NCI-H345 treated with DMSO at 0.1 percent for 48 hours (cell line): ENCODE data around the gene NOX3.
"Not testable (repeated sequence)": the region's sequence is repeated elsewhere in the genome, so short reads cannot be mapped to it uniquely, and the experiment has no call there.

Source experiments
- DNase-seq: peaks from one replicate; lab custom pipeline; 2025; ENCODE audit not compliant: unreplicated experiment; lab: John Stamatoyannopoulos, UW

The NOX3 gene, protein sequence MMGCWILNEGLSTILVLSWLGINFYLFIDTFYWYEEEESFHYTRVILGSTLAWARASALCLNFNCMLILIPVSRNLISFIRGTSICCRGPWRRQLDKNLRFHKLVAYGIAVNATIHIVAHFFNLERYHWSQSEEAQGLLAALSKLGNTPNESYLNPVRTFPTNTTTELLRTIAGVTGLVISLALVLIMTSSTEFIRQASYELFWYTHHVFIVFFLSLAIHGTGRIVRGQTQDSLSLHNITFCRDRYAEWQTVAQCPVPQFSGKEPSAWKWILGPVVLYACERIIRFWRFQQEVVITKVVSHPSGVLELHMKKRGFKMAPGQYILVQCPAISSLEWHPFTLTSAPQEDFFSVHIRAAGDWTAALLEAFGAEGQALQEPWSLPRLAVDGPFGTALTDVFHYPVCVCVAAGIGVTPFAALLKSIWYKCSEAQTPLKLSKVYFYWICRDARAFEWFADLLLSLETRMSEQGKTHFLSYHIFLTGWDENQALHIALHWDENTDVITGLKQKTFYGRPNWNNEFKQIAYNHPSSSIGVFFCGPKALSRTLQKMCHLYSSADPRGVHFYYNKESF

DNA sequence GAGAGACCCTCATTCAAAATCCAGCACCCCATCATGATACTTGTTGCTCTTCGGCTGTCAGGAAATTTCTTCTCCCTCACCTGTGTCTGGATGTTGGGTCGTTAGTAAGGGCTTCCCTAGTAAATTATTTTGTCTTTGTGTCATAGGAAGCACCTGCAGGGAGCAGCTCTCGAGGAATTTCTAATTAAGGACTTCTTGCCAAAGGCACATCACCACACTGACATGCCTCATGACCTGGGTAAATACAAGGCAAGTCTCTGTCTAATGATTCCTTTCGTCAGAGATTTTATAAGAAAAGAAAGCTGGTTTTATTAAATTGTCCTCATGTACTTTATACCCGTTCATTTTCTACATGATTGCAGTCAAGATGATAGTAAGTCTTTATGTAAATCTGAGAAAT lies at the start of gene NOX3:
TSS of gene NOX3 (minus strand) at position 74 of the 400 bp plus-strand sequence. CDS start at position 35, 39 bp downstream.
- no peak for DNase-seq

DNA sequence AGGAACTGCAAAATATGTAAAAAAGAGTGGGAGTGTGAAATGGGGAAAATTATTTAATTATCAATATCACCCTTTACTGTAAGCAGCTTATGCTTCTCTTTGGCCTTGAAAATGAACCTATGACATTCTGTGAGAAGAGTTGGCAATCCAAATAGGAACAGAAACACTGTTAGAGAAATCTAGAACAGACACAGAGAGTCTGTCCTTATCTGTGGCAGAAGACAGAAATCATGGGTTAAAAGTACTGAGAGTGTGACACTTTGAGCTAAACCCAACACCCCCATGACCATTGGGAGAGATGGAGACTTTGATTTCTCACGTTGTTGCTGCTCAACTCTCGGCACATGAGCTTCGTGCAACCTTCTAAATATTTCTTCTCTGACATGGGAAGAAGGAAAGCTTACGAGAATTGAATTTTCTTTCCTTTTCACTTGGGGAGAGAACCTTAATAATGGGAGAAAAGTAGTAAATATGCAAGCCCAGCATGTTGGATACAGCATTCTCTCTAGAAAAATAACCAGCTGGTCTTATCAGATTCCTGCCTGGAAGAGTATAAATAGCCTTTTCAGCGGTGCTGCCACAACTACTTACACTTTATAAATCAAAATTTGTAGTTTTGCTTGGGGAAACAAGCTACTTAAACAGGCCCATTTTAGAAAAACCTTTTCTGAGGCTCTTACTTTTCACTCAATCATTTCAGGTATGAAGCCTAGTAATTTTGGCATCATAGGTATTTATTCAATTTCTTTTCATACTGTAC lies 49.4 kb upstream of the NOX3 start:
- no peak for DNase-seq

DNA sequence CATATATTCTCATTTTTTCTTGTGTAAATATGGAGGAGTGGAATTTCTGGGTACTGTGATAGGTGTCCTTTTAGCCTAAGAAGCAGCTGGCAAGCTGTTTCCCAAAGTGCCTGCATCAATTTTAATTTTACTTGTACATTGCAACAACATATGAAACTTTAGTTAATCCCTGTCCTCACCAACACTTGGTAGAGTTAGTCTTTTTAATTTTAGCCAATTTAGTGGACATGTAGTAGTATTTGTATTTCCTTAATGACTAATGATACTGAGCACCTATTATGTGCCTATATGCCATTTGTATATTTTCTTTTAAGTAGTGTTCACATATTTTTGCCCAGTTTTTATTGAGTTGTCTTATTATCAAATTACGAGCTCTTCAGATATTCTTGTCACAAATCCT lies 46.8 kb upstream of the NOX3 start:
- DNase-seq: no peak

DNA sequence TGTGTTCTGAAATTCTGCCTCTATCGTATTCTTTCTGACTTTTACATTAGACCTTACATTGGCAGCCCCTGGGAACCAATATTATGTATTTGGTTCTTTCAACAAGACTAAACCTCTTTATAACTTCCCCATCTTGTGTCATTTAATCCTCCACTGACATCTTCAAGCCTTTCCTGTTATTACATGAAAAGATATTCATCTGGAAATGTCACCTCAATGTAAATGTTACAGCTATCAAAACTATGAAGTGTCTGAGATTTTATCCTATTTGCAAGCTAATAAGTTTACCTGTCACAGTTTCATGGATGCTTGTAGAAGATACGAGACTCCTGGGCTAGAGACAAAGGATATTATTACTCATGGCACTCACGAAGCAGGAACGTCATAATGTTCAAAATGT lies 43.9 kb upstream of the NOX3 start:
- no peak for DNase-seq

DNA sequence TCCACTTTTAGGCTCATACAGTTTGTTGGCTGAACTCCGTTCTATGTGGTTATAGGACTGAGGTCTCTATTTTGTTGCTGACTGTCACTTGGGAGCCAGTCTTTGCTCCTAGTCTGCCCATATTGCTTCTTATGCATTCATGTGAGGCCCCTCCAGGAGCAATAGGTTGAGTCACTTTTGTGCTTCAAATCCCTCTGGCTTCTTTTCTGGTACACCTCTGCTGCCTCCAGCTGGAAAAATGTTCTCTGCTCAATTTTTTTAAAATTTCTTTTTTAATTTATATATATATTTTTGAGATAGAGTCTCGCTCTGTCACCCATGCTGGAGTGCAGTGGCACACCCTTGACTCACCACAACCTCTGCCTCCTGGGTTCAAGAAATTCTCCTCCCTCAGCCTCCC lies 42.7 kb upstream of the NOX3 start:
- no peak for DNase-seq

DNA sequence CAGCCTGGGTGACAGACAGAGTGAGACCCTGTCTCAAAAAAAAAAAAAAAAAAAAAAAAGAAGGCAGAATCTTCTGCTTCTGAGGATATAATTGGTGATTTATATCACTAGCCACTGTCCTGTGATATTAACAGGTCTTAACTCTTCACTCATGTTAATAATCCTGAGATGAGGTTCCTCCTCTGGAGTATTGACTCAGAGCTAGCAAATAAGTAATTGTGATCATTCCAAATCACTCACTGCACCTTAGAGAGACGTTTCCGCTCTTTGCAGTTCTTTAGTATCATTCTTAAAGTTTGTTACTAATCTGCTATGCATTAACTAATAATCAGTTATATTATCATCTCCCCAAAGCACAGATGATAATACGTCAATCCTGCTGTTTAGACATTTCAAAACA lies 41.6 kb upstream of the NOX3 start:
- no peak for DNase-seq

DNA sequence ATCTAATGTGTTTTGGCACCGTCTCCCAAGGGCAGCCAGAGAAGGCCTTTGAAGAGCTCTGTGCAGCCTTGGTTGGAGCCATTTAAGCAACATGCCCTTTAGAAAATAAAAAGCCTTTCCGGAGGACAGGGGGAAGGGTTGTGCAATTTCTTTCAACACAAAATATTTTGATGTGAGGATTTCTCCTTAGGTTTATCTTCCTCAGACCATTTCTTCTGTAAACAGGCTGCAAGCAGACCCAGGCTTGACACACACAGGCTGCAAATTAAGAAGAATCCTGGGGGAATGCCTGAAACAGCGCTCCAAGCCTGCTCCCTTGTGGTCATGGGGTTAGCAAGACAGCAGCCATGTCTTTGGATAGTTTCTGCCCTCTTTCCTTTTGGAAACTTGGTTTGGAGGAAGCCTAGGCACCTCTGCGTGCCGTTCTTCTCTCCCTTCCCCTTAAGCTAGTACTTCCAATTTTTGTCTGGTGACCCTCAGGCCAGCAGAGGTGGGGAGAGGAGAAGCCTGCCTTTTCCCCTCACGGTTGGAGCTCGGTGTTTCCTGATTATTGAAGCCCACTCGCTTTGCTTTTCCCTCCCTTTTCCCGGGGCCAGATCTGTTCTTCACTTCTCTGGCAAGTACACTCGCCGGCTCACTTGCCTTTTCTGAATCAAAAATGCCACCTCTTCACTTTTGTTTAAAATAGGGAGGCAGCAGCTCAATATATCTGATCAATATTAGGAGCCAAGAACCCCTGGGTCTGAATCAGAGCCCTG lies 39.6 kb upstream of the NOX3 start:
- no peak for DNase-seq

DNA sequence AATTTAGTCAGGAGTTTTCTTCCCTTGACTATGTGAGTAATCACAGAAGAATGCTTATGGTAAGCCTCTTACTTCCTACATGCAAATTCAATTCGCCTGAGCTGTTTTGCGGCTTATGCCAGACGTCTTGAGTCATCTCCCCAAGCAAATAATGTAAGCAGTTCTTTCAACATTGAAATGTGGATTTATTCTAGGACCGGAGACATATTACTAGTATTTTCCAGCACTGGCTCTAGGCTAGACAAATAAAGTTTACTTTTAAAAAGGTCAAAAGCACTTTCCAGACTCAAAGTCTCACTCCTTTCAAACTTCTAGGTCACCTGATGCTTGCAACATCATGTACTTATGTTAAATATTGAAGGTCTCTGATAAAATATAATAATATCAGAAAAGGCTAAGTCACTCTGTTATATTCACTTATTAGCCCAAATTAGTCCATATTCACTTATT lies 38.1 kb upstream of the NOX3 start:
- DNase-seq: no peak

DNA sequence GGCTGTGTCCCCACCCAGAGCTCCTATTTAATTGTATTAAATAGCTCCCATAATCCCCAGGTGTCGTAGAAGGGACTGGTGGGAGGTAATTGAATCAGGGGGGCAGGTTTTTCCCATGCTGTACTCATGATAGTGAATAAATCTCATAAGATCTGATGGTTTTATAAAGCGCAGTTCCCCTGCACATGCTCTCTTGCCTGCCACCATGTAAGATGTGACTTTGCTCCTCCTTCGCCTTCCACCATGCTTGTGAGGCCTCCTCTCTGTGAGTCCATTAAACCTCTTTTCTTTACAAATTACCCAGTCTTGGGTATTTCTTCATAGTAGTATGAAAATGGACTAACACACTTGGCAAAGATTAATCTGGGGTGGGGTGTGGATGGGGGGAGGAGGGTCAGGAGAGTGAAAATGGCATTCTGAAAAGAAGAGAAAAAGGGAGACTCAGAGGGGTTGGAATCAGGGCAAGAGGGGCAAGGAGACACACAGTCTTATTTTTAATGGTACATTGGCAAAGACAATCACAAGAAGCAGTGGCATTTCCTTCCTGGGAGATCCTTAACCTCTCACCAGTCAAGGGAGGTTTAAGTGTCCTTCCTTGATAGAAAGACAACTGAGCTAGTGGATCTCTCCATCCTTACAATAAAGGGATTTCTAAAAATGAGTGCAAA lies 37.5 kb upstream of the NOX3 start:
- DNase-seq: no peak

DNA sequence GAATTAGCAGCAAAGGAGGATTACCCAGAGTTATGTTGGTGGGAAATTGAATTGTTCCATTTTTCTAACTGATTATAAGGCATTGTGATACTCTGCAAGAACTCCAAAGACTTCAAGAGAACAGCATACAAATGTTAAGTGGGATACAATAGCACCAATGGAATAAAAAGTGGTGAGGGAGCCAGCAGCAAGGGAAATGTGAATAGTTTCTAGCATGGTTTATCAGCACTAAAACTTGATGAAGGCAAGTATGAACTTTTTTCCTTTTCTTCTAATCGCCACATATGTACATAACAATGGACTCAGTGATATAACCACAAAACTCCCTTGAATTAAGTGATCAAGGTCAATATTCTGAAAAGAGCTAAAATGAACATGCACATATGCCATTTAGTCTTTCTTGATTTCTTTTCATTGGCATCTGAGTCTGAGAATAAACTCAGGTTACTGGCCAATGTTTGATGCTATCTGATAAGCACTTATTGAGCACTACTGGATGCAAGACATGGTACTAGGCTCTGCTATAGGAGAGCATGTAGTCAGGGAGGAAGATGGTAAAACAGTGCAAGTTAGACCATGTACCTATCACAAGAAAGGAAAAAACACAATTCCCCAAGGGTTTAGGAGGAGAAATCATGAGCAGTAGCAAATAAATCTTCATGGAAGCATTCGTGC lies 36.6 kb upstream of the NOX3 start:
- no peak for DNase-seq

DNA sequence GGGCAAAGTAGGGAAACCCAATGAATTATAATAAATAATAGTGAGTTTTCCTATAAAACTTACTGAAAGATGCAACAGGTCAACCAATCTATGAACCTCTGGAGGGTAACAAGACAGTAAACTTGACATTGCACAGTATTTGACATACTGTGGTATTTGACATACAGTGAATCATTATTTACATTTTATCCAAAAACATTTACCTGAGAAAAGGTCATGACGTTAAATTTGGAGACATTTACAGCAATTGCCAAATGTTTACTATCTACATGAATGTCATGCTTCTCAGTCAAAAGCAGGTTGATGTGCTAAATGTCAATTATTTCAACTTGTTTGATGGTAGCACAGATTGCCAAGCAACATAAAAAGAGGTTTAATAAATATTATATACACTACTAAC lies 35.8 kb upstream of the NOX3 start:
- DNase-seq: no peak

DNA sequence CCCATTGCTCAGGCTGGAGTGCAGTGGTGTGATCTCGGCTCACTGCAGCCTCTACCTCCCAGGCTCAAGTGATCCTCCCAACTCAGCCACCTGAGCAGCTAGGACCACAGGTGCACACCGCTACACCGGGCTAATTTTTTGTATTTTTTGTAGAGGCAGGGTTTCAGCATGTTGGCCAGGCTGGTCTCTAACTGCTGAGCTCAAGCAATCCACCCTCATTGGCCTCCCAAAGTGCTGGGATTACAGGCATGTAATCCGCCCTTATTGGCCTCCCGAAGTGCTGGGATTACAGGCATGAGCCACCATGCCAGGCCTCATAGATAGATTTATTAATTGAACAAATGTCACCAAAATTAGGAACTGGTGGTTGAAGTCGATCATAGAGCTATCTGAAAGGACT lies 32.6 kb upstream of the NOX3 start:
- not testable (repeated sequence) for DNase-seq

DNA sequence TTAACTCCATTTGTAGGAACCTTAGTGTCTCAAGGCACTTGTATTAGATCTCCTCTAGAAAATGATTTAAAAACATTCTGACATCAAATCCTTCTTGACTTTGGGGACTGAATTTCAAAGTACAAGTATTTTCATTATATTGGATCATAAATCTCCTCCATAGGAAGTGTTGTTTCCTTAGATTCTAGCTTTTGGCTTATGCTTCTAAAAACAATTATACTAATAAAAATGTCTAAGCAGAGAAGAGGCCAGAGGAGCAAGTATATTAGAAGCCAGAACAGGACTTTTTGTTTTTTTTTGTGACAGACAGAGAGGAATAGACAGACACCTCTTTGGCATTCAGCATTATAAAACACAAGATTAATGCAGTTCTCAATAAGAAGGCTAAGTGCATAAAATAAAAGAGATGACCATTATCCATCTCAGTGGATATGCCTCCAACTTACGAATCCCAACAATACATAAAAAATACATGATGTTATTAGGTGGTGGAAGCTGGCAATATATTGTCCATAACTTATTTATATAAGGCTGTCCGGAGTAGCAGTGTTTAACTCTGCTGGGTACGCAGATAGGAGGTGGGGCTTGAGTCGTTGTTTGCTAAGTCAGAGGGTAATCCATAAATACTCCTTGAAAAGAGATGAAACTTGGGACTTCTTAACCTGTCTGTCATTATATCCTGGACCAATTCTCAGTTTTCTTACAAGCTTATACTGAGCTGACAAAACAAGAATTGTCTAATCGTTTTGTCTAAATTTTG lies 31.9 kb upstream of the NOX3 start:
- DNase-seq: no peak

DNA sequence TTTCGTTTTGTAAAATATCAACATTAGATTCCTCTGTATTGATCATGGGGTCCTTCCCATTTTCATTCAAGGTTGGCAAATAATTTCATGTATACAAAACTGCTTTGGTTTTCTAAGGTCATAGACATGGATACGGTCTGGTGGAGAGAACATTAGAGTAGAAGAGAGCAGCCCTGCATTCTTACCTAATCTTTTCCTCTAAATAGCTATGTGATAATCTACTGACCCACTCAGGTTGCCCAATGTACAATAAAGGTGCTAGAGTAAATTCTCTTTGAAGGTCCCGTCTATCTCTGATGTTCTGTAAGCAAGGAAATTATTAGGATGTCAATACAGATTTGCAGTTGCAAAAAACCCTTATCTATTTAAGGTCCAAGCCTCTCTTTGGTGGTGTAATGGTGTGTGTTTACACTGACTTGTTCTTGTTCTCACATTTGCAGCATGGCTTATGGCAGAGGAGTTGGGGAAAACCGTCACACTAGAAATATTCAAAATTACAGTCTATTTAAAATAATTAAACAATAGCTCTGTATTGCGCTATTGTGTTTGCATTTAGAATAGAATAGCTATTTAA lies 31.2 kb upstream of the NOX3 start:
- no peak for DNase-seq

DNA sequence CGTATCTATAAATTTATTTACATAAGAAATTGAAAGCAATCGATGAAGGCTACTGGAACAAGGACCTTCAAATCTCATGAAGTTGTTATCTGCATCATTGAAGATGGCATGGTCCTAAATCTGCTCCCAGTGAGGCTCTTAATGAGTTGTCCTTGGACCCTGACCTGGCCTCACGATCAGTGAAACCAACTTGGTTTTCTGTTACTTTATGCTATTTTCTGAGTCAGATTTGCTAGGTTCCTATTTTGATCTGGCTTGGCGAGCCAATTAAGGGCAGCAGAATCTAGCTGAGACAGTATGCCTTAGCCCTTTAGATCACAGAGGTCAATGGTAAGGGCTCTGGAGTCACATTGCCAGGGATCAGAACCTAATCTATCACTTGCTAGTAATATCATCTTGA lies 30.1 kb upstream of the NOX3 start:
- no peak for DNase-seq

DNA sequence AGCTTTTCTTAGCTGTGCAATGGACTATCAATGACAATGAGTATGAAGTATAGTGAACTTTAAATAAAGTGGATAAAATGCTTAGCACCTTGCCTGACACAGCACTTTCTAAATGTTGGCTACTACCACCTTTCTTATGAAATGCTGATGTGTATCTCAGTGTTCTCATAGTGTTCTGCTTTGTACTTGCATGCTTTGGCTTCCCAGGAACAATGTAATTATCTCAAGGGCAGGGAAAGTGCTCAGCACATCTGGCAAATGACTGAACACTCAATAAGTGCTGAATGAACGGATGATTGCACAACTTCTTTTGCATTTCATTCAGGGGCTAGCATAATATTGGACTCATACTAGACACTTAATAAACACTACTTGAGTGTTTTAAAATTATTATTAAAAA lies 28.2 kb upstream of the NOX3 start:
- DNase-seq: no peak

DNA sequence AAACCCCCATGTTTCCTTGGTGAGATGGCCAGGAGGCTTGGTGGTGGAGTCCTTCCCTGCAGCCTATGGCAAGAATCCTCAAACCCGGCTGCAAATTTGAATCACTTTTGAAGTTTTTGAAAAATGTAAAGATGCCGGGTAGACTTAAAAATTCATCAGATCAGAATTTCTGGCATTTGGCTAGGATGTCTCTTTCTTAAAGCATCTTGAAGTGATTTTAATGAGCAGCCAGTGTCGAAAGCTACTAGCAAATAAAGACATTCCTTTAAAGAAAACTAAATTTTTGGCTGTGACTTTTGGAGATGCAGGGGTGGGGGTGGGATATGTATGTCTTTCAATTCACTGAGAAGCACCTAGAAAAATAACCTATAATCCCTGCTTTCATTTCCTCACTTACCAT lies 25.6 kb upstream of the NOX3 start:
- no peak for DNase-seq

DNA sequence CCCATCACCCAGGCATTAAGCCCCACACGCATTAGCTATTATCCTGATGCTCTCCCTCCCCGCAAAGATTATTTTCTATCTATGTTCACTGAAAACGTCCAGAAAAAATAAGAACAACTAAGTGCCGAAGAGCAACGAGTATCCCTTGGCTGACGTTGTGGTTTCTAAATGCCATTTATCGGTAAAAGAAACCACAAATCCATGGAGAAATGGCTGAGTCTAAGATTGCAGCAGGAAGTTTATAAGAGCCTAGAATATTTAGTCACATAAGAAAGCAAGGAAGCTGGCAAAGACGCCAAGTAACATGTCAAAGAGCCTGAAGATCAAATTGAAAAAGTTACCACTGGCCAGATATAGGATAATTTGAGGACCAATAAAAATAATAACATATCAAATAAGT lies 18.1 kb upstream of the NOX3 start:
- no peak for DNase-seq

DNA sequence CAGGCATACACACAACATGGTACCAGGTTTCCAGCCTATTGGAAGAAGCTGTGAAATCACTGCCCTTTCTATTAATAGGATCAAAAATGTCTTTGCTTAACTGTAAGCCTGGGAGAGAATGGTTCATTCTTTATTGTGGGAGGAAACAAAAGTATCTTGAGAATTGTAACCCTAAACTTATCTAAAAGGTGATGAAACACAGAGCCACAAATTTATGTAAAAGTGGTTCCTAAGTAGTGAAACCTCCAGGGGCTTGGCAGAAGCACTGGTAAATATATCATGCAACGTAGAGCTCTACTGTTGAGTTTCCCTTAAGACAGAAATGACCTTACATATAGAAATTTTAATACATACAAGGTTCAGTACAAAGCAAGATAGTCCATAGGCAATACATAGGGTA lies 17.2 kb upstream of the NOX3 start:
- no peak for DNase-seq
